HG03095 (cell line): ENCODE results near the gene CYB5D1.

Experiments used
- ATAC-seq: cut with Tn5 transposase; IDR thresholded peaks from one replicate; pipeline ENCODE4 v1.9.1; 2021; ENCODE audit warnings: moderate library complexity; ENCODE audit not compliant: unreplicated experiment

The CYB5D1 gene

DNA sequence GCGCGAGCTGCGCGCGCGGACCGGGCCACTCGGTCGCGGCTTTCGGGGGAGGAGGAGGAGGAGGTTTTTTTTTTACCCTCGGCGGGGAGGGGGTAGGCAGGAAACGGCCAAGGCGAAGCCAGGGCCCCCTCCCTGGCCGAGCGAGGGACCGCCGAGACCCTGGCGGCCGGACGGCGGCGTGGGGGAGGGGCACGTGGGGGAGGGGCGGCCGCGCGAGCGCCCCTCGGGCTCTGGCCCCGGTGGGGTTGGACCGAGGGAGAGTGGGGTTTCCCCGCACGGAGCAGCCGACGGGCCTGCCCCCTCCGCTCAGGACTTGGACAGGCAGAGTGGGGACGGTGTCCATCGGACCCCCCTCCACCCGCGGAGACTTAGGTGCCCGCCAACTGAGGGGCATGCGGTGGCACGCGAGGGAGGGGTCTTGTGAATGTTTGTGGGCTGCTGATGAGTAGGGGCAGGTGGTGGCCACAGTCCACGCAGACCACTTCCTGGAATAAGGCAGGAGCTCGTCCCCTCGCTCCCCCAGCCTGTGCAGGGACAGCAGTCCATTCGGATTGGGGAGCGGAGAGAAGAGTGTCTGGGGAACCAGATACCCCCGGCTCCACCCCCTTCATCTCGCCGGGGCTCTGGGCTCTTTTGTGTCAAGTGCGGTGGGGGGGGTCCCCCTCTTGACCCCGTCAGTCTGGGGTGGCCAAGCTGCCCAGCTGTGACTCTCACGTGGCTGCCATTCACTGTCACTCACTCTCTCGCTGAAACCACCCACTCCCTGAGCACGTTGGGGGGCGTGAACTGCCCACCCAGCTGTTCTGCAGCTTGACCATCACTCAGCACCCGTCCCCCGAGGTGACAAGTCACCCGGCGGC is 27.8 kb downstream of the CYB5D1 start:
- ATAC-seq = no peak

GRCh38 chr17:7886227-7887037 is 28.6 kb downstream of the CYB5D1 start:
- no peak for ATAC-seq

GRCh38 chr17:7887038-7887481 is 29.3 kb downstream of the CYB5D1 start:
- ATAC-seq = no peak

- no peak for ATAC-seq
These were observed 29.8 kb downstream of the CYB5D1 start for GRCh38 chr17:7887482-7888183.

- no peak for ATAC-seq
These were observed 30.5 kb downstream of the CYB5D1 start, which contains the start of gene CHD3 for GRCh38 chr17:7888184-7888920. CHD3 (plus strand) TSS chr17:7888789; CDS start chr17:7889001, 212 bp downstream.

- ATAC-seq = no peak
These were observed 31.6 kb downstream of the CYB5D1 start for GRCh38 chr17:7889166-7889955.

GRCh38 chr17:7893187-7893880 is 35.5 kb downstream of the CYB5D1 start:
- ATAC-seq = no peak

GRCh38 chr17:7894226-7894625 is 36.4 kb downstream of the CYB5D1 start:
- no peak for ATAC-seq

- no peak for ATAC-seq
These were observed 37.1 kb downstream of the CYB5D1 start for GRCh38 chr17:7894866-7895265.

GRCh38 chr17:7897090-7897489 is 39.3 kb downstream of the CYB5D1 start:
- ATAC-seq = no peak

GRCh38 chr17:7897773-7898172 is 40.0 kb downstream of the CYB5D1 start:
- no peak for ATAC-seq

GRCh38 chr17:7903154-7904103 is 45.6 kb downstream of the CYB5D1 start:
- no peak for ATAC-seq

GRCh38 chr17:7909089-7909488 is 51.3 kb downstream of the CYB5D1 start:
- ATAC-seq = no peak

DNA sequence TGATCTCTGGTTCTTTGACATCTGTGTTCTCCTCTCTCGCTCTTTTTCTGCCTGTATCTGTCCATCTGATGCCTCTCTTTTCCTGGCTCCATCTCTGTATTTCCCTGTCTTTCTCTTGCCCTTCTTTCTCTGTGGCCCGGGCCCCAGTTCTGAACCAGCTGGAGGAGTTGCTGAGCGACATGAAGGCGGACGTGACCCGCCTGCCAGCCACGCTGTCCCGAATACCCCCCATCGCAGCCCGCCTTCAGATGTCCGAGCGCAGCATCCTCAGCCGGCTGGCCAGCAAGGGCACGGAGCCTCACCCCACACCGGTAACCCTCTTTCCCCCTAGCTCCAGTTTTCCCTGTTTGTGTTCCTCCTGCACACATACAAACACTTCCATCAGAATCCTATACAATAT is 52.5 kb downstream of the CYB5D1 start:
- ATAC-seq = no peak

GRCh38 chr17:7910711-7911110 is 52.9 kb downstream of the CYB5D1 start:
- ATAC-seq = no peak

- no peak for ATAC-seq
These were observed 53.3 kb downstream of the CYB5D1 start for GRCh38 chr17:7911116-7911515.
